Lung microvascular endothelial cell (primary cell): ENCODE data around the gene CADM1. TPM values are rescaled to one million over a fixed set of nuclear protein-coding genes. Genes with fewer than 3 reads are reported as not detected.

ENCODE experiments used
- DNase-seq, 2 donors: peaks; one replicate each; pipeline versions ENCODE4 v3.0.0 to v3.0.0-alpha.2; 2010; ENCODE audit warnings: low read depth in 2 of 2
- total RNA-seq: library from RNA; depleted of rRNA; stranded (reverse); fragments of >200 nt; gene quantifications from 2 replicates; pipeline ENCODE4 v1.2.1, GENCODE V29; 2014

The CADM1 gene
- total RNA-seq, 1 donor from 2014 or later: 0.40 TPM

GRCh38 chr11:115214644-115215234 lies 289.5 kb downstream of the CADM1 start:
- no peak for DNase-seq

- DNase-seq: no peak
Measured at GRCh38 chr11:115213007-115213406, 291.2 kb downstream of the CADM1 start.

GRCh38 chr11:115208808-115209259 lies 295.4 kb downstream of the CADM1 start:
- no peak for DNase-seq

- DNase-seq: no peak
Measured at GRCh38 chr11:115207916-115208315, 296.3 kb downstream of the CADM1 start.

GRCh38 chr11:115207166-115207591 lies 297.0 kb downstream of the CADM1 start:
- DNase-seq: no peak

- DNase-seq: no peak
Measured at GRCh38 chr11:115206365-115207022, 297.7 kb downstream of the CADM1 start.

GRCh38 chr11:115202900-115203552 lies 301.2 kb downstream of the CADM1 start:
- no peak for DNase-seq

- no peak for DNase-seq
Measured at GRCh38 chr11:115202074-115202473, 302.1 kb downstream of the CADM1 start.

GRCh38 chr11:115201111-115201792 lies 303.0 kb downstream of the CADM1 start:
- no peak for DNase-seq

GRCh38 chr11:115199481-115200069 lies 304.6 kb downstream of the CADM1 start:
- DNase-seq: no peak

- DNase-seq: no peak
Measured at GRCh38 chr11:115198321-115198741, 305.9 kb downstream of the CADM1 start.

- DNase-seq: no peak
Measured at GRCh38 chr11:115197433-115197832, 306.8 kb downstream of the CADM1 start.

- no peak for DNase-seq
Measured at GRCh38 chr11:115197031-115197430, 307.2 kb downstream of the CADM1 start.

- DNase-seq: no peak
Measured at GRCh38 chr11:115194802-115195110, 309.5 kb downstream of the CADM1 start.

- DNase-seq: no peak
Measured at GRCh38 chr11:115193914-115194801, 310.1 kb downstream of the CADM1 start.

GRCh38 chr11:115191761-115192160 lies 312.5 kb downstream of the CADM1 start:
- no peak for DNase-seq

- DNase-seq: no peak
Measured at GRCh38 chr11:115190196-115190595, 314.0 kb downstream of the CADM1 start.

- no peak for DNase-seq
Measured at GRCh38 chr11:115188898-115189278, 315.3 kb downstream of the CADM1 start.

GRCh38 chr11:115188188-115188897 lies 315.9 kb downstream of the CADM1 start:
- no peak for DNase-seq

GRCh38 chr11:115185931-115186330 lies 318.3 kb downstream of the CADM1 start:
- DNase-seq: no peak
